Mesothelial cell of epicardium (in vitro differentiated cells): ENCODE results near the gene TBCD. TPM values are rescaled to one million over a fixed set of nuclear protein-coding genes. Genes with fewer than 3 reads are reported as not detected.

Experiments used
- DNase-seq, 2 experiments: peaks; one replicate each; pipeline ENCODE4 v3.0.0; 2021; ENCODE audit warnings: low spot score in 2 of 2; ENCODE audit not compliant: unreplicated experiment in 2 of 2
- H3K27ac Mint-ChIP-seq: 2 replicates; pipeline ENCODE4 v1.8.0; 2021; ENCODE audit warnings: mixed read lengths
- H3K27me3 Mint-ChIP-seq: 2 replicates; pipeline ENCODE4 v1.8.0; 2021; ENCODE audit warnings: low read depth, mixed read lengths
- H3K36me3 Mint-ChIP-seq: 2 replicates; pipeline ENCODE4 v1.8.0; 2021; ENCODE audit warnings: mixed read lengths
- H3K4me1 Mint-ChIP-seq: 2 replicates; pipeline ENCODE4 v1.8.0; 2021; ENCODE audit warnings: mixed read lengths
- H3K4me3 Mint-ChIP-seq: 2 replicates; pipeline ENCODE4 v1.8.0; 2021; ENCODE audit warnings: mild to moderate bottlenecking, moderate library complexity, mixed read lengths
- H3K9me3 Mint-ChIP-seq: 2 replicates; pipeline ENCODE4 v1.8.0; 2021; ENCODE audit warnings: mixed read lengths
- CTCF ChIP-seq: fragments of 200-600 bp; sonication (generic); IDR thresholded peaks from one replicate; pipeline ENCODE4 v1.5.0; 2021; ENCODE audit warnings: antibody characterized with exemption; ENCODE audit not compliant: unreplicated experiment
- total RNA-seq: library from RNA; stranded (reverse); gene quantifications from 3 replicates; pipeline ENCODE4 v1.2.1, GENCODE V29; 2021

TBCD gene
- total RNA-seq, 1 donor from 2014 or later = 117 TPM

- peak overlapping the region; percentile 81 for H3K27ac Mint-ChIP-seq
- no peaks in the 10 kb centered on the region for H3K9me3 Mint-ChIP-seq
- DNase-seq = no peak
- no peak overlapping the region for H3K4me3 Mint-ChIP-seq
- TF ChIP-seq CTCF = no peak
- peaks cover 5% of the 10 kb centered on the region for H3K36me3 Mint-ChIP-seq
- no peaks in the 10 kb centered on the region for H3K27me3 Mint-ChIP-seq
- H3K4me1 Mint-ChIP-seq = peaks cover 69% of the 10 kb centered on the region
Observed at GRCh38 chr17:82865274-82865673, 113.4 kb downstream of the TBCD start.

GRCh38 chr17:82865774-82866395, 114.0 kb downstream of the TBCD start:
- no peak for DNase-seq

DNA sequence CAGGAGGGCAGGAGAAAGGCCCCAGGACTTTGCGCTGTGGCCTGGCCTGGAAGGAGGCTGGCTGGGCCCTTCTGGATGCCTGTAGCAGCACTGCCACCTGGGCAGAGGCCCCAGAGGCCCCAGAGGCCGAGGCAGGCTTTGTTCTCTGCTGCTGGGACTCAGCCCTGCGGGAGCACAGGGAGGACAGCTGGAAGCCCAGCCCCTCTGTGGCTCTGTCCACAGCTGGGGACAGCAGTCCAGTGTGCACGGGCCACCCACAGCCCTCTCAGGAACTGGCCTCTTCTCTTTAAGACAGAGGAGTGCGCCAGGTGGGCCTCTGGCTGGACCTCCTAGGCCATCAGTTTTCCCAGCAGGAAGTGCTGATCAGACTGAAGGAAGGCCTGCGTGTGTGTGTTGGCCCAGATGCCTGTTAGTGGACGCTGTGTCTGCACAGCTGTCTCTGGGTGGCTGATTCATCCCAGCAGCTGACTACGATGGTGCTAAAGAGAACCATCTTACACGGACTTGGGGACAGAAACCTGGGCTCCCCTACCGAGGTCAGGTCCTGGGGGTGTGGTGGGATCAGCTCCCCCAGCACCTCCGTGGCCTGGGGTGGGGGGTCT, 114.8 kb downstream of the TBCD start:
- no peak overlapping the region for H3K4me3 Mint-ChIP-seq
- H3K27ac Mint-ChIP-seq = peak overlapping the region; percentile 81
- no peak for TF ChIP-seq CTCF
- H3K27me3 Mint-ChIP-seq = no peaks in the 10 kb centered on the region
- no peaks in the 10 kb centered on the region for H3K9me3 Mint-ChIP-seq
- H3K36me3 Mint-ChIP-seq = peaks cover 11% of the 10 kb centered on the region
- peaks cover 61% of the 10 kb centered on the region for H3K4me1 Mint-ChIP-seq
- DNase-seq = no peak

More at GRCh38 chr17:82865774-82866395, 114.0 kb downstream of the TBCD start:
- Mint-ChIP-seq H3K27me3 (no peaks in the 10 kb centered on the region), H3K4me3 (no peak overlapping the region), H3K36me3 (peaks cover 11% of the 10 kb centered on the region), H3K27ac (peak overlapping the region; percentile 81), H3K4me1 (peaks cover 65% of the 10 kb centered on the region), H3K9me3 (no peaks in the 10 kb centered on the region)
- no peak for TF ChIP-seq CTCF

DNA sequence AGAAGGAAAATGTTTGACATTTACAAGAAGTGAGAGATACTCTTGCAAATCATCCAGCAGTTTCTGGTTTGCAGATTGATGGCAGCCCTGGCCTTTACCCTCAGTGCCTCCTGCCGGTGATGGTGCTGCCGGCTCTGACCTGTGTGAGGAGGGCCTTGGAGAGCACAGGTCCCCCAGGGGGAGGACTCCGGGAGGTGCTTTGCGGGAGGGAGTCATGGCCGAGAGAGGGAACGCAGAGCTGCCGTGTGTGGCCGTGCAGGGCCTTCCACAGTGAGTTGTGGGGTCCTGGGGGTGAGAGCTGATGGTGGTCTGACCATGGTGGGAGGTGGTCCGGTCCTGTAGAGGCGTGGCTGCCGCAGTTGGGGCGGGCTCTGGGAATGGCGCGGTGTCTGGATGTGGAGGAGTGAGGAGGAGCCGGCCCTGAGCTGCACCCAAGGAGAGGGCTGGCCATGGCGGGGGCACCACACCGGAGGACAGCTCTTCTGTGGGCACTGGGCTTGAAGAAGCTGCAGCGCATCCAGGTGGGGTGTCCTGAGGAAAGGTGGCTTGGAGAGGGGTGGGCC, 116.0 kb downstream of the TBCD start:
- no peak for DNase-seq
- peaks cover 11% of the 10 kb centered on the region for H3K36me3 Mint-ChIP-seq
- peak overlapping the region; percentile 72 for H3K27ac Mint-ChIP-seq
- no peak for TF ChIP-seq CTCF
- peaks cover 53% of the 10 kb centered on the region for H3K4me1 Mint-ChIP-seq
- no peak overlapping the region for H3K4me3 Mint-ChIP-seq
- H3K27me3 Mint-ChIP-seq = no peaks in the 10 kb centered on the region
- H3K9me3 Mint-ChIP-seq = no peaks in the 10 kb centered on the region

GRCh38 chr17:82868715-82869131, 116.9 kb downstream of the TBCD start:
- DNase-seq = no peak
- Mint-ChIP-seq H3K36me3 (peaks cover 15% of the 10 kb centered on the region), H3K9me3 (no peaks in the 10 kb centered on the region), H3K27me3 (no peaks in the 10 kb centered on the region), H3K27ac (no peak overlapping the region), H3K4me3 (no peak overlapping the region), H3K4me1 (peaks cover 45% of the 10 kb centered on the region)
- TF ChIP-seq CTCF = no peak
